Adrenal gland (tissue), 5 donors: ENCODE data around the gene HGF.

Experiments used
- POLR2A ChIP-seq, 2 donors: fragments of 450-650 bp; IDR thresholded peaks; one replicate each; pipeline ENCODE4 v1.6.1; 2017; ENCODE audit warnings: antibody characterized with exemption in 2 of 2, mild to moderate bottlenecking in 2 of 2, moderate library complexity in 1 of 2
- TF ChIP-seq, protein P1 (sequence below), 6 experiments: fragments of 450-650 bp in 4 of 6; fragments of 200-600 bp in 2 of 6; sonication (generic) in 1 of 6; IDR thresholded peaks; 1 replicate in 5 of 6; 2 replicates in 1 of 6; pipeline versions ENCODE4 v1.5.1 to v1.8.0; 2016 to 2021; ENCODE audit warnings: antibody characterized with exemption in 6 of 6, mild to moderate bottlenecking in 2 of 6, moderate library complexity in 1 of 6
- donor health status: DM: no; HTN: no; CAD: no.

DNA sequence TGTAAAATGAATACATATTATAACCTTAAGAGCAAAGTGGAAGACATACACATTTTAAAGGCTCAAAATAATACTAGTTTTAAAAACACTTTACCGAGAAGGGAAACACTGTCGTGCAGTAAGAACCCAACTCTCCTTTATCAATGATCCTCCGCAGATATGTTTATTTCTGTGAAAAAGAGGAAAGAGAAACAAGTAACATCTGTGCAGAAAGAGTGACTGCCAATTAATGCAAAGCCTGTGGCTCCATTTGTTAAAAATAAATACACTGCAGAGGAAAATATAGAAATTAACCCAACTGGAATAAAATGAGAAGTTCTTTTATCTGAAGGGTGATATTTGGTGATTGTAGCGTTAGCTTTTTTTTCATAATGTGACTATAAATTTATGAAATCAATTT lies 62.7 kb downstream of the HGF start:
- TF ChIP-seq, protein P1, sequence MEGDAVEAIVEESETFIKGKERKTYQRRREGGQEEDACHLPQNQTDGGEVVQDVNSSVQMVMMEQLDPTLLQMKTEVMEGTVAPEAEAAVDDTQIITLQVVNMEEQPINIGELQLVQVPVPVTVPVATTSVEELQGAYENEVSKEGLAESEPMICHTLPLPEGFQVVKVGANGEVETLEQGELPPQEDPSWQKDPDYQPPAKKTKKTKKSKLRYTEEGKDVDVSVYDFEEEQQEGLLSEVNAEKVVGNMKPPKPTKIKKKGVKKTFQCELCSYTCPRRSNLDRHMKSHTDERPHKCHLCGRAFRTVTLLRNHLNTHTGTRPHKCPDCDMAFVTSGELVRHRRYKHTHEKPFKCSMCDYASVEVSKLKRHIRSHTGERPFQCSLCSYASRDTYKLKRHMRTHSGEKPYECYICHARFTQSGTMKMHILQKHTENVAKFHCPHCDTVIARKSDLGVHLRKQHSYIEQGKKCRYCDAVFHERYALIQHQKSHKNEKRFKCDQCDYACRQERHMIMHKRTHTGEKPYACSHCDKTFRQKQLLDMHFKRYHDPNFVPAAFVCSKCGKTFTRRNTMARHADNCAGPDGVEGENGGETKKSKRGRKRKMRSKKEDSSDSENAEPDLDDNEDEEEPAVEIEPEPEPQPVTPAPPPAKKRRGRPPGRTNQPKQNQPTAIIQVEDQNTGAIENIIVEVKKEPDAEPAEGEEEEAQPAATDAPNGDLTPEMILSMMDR (IDR thresholded peaks at IDR 0.05): no peak
- no peak for TF ChIP-seq POLR2A (IDR thresholded peaks at IDR 0.05)
